Astrocyte (in vitro differentiated cells and primary cell): ENCODE results near the gene WSB1. TPM values are rescaled to one million over a fixed set of nuclear protein-coding genes. Genes with fewer than 3 reads are reported as not detected.

ENCODE experiments used
- DNase-seq: peaks from one replicate; pipeline ENCODE4 v3.0.0-alpha.2; 2010; ENCODE audit warnings: low read depth
- FAIRE-seq: peaks from 2 replicates; lab custom pipeline; 2011; peaks lifted over from hg19 to GRCh38; lab: Jason Lieb, UNC
- H2AFZ ChIP-seq: 2 replicates; pipeline ENCODE4 v1.6.0; 2012; ENCODE audit warnings: low read depth, low read length, inconsistent platforms
- H3K27ac ChIP-seq: 2 replicates; pipeline ENCODE4 v1.5.1; 2011; ENCODE audit warnings: low read depth, low read length, inconsistent platforms
- H3K27me3 ChIP-seq: 2 replicates; pipeline ENCODE4 v1.6.0; 2011; ENCODE audit warnings: low read length, inconsistent platforms; ENCODE audit not compliant: insufficient read depth
- H3K36me3 ChIP-seq: 2 replicates; pipeline ENCODE4 v1.5.1; 2011; ENCODE audit warnings: low read length, inconsistent platforms; ENCODE audit not compliant: insufficient read depth
- H3K4me1 ChIP-seq: 2 replicates; pipeline ENCODE4 v1.5.1; 2011; ENCODE audit warnings: low read length, inconsistent platforms; ENCODE audit not compliant: insufficient read depth
- H3K4me2 ChIP-seq: 2 replicates; pipeline ENCODE4 v1.6.0; 2012; ENCODE audit warnings: low read length, inconsistent platforms
- H3K4me3 ChIP-seq: 2 replicates; pipeline ENCODE4 v1.5.1; 2011; ENCODE audit warnings: low read depth, mild to moderate bottlenecking, low read length, inconsistent platforms; ENCODE audit not compliant: insufficient read depth
- H3K79me2 ChIP-seq: 2 replicates; pipeline ENCODE4 v1.6.0; 2012; ENCODE audit warnings: mild to moderate bottlenecking, low read length, inconsistent platforms; ENCODE audit not compliant: insufficient read depth
- H3K9ac ChIP-seq: 2 replicates; pipeline ENCODE4 v1.6.0; 2012; ENCODE audit warnings: mild to moderate bottlenecking, low read length, inconsistent platforms
- H3K9me3 ChIP-seq: 2 replicates; pipeline ENCODE4 v1.5.1; 2012; ENCODE audit warnings: low read depth, mild to moderate bottlenecking, low read length, inconsistent platforms; ENCODE audit not compliant: insufficient read depth
- H4K20me1 ChIP-seq: 2 replicates; pipeline ENCODE4 v1.6.0; 2012; ENCODE audit warnings: low read length, inconsistent platforms; ENCODE audit not compliant: insufficient read depth
- H3K27ac Mint-ChIP-seq: one replicate; pipeline ENCODE4 v1.8.0; 2021; ENCODE audit warnings: mild to moderate bottlenecking, mixed read lengths; ENCODE audit not compliant: unreplicated experiment
- H3K27me3 Mint-ChIP-seq: one replicate; pipeline ENCODE4 v1.8.0; 2021; ENCODE audit warnings: low read depth, mixed read lengths; ENCODE audit not compliant: unreplicated experiment
- H3K36me3 Mint-ChIP-seq: one replicate; pipeline ENCODE4 v1.8.0; 2021; ENCODE audit warnings: low read depth, mixed read lengths; ENCODE audit not compliant: unreplicated experiment
- H3K4me1 Mint-ChIP-seq: one replicate; pipeline ENCODE4 v1.8.0; 2021; ENCODE audit warnings: low read depth, mixed read lengths; ENCODE audit not compliant: unreplicated experiment
- H3K4me3 Mint-ChIP-seq: one replicate; pipeline ENCODE4 v1.8.0; 2021; ENCODE audit warnings: mild to moderate bottlenecking, moderate library complexity, mixed read lengths; ENCODE audit not compliant: unreplicated experiment
- H3K9me3 Mint-ChIP-seq: one replicate; pipeline ENCODE4 v1.8.0; 2021; ENCODE audit warnings: mild to moderate bottlenecking, mixed read lengths; ENCODE audit not compliant: unreplicated experiment
- CTCF ChIP-seq: IDR thresholded peaks from 2 replicates; pipeline ENCODE4 v1.5.1; 2011; ENCODE audit warnings: low read depth, mild to moderate bottlenecking, inconsistent platforms, low read length, moderate library complexity; ENCODE audit not compliant: insufficient read depth
- EZH2 ChIP-seq: IDR thresholded peaks from 2 replicates; pipeline ENCODE4 v1.6.1; 2012; ENCODE audit warnings: mild to moderate bottlenecking, low read length, inconsistent platforms; ENCODE audit not compliant: insufficient read depth
- total RNA-seq: library from RNA; stranded (reverse); gene quantifications from 2 replicates; pipeline ENCODE4 v1.2.1, GENCODE V29; 2021

Gene WSB1
- total RNA-seq, 1 donor from 2014 or later: 217 TPM

GRCh38 chr17:27322690-27323508 is 29.0 kb downstream of the WSB1 start:
- Histone ChIP-seq H3K4me3 (no peak overlapping the region), H4K20me1 (peaks cover 3% of the 10 kb centered on the region), H3K79me2 (no peaks in the 10 kb centered on the region), H2AFZ (no peak overlapping the region), H3K4me2 (no peak overlapping the region), H3K9me3 (no peaks in the 10 kb centered on the region), H3K36me3 (peaks cover 3% of the 10 kb centered on the region), H3K27ac (no peak overlapping the region), H3K27me3 (no peaks in the 10 kb centered on the region), H3K9ac (no peak overlapping the region), H3K4me1 (no peaks in the 10 kb centered on the region)
- Mint-ChIP-seq H3K27me3 (peaks cover 4% of the 10 kb centered on the region), H3K4me1 (no peaks in the 10 kb centered on the region), H3K9me3 (no peaks in the 10 kb centered on the region), H3K36me3 (peaks cover 14% of the 10 kb centered on the region), H3K4me3 (no peak overlapping the region), H3K27ac (no peak overlapping the region)
- no peak for TF ChIP-seq CTCF
- TF ChIP-seq EZH2: no peak
- FAIRE-seq: no peak
- no peak for DNase-seq

- Histone ChIP-seq H3K79me2 (no peaks in the 10 kb centered on the region), H4K20me1 (peaks cover 2% of the 10 kb centered on the region), H3K4me2 (no peak overlapping the region), H3K27me3 (no peaks in the 10 kb centered on the region), H3K4me1 (no peaks in the 10 kb centered on the region), H3K9ac (no peak overlapping the region), H3K9me3 (no peaks in the 10 kb centered on the region), H3K4me3 (no peak overlapping the region), H2AFZ (no peak overlapping the region), H3K27ac (no peak overlapping the region), H3K36me3 (no peaks in the 10 kb centered on the region)
- no peak for FAIRE-seq
- H3K27me3 Mint-ChIP-seq: peaks cover 4% of the 10 kb centered on the region
- H3K4me3 Mint-ChIP-seq: no peak overlapping the region
- TF ChIP-seq CTCF: no peak
- H3K9me3 Mint-ChIP-seq: no peaks in the 10 kb centered on the region
- DNase-seq: no peak
- no peak overlapping the region for H3K27ac Mint-ChIP-seq
- no peaks in the 10 kb centered on the region for H3K4me1 Mint-ChIP-seq
- peaks cover 11% of the 10 kb centered on the region for H3K36me3 Mint-ChIP-seq
Measured at GRCh38 chr17:27323538-27324215, 29.8 kb downstream of the WSB1 start.
